Astrocyte (in vitro differentiated cells and primary cell): ENCODE measurements around the gene NDUFS2. TPM values are rescaled to one million over a fixed set of nuclear protein-coding genes. Genes with fewer than 3 reads are reported as not detected.

Experiments
- DNase-seq: peaks from one replicate; pipeline ENCODE4 v3.0.0-alpha.2; 2010; ENCODE audit warnings: low read depth
- FAIRE-seq: peaks from 2 replicates; lab custom pipeline; 2011; peaks lifted over from hg19 to GRCh38; lab: Jason Lieb, UNC
- H2AFZ ChIP-seq: 2 replicates; pipeline ENCODE4 v1.6.0; 2012; ENCODE audit warnings: low read depth, low read length, inconsistent platforms
- H3K27ac ChIP-seq: 2 replicates; pipeline ENCODE4 v1.5.1; 2011; ENCODE audit warnings: low read depth, low read length, inconsistent platforms
- H3K27me3 ChIP-seq: 2 replicates; pipeline ENCODE4 v1.6.0; 2011; ENCODE audit warnings: low read length, inconsistent platforms; ENCODE audit not compliant: insufficient read depth
- H3K36me3 ChIP-seq: 2 replicates; pipeline ENCODE4 v1.5.1; 2011; ENCODE audit warnings: low read length, inconsistent platforms; ENCODE audit not compliant: insufficient read depth
- H3K4me1 ChIP-seq: 2 replicates; pipeline ENCODE4 v1.5.1; 2011; ENCODE audit warnings: low read length, inconsistent platforms; ENCODE audit not compliant: insufficient read depth
- H3K4me2 ChIP-seq: 2 replicates; pipeline ENCODE4 v1.6.0; 2012; ENCODE audit warnings: low read length, inconsistent platforms
- H3K4me3 ChIP-seq: 2 replicates; pipeline ENCODE4 v1.5.1; 2011; ENCODE audit warnings: low read depth, mild to moderate bottlenecking, low read length, inconsistent platforms; ENCODE audit not compliant: insufficient read depth
- H3K79me2 ChIP-seq: 2 replicates; pipeline ENCODE4 v1.6.0; 2012; ENCODE audit warnings: mild to moderate bottlenecking, low read length, inconsistent platforms; ENCODE audit not compliant: insufficient read depth
- H3K9ac ChIP-seq: 2 replicates; pipeline ENCODE4 v1.6.0; 2012; ENCODE audit warnings: mild to moderate bottlenecking, low read length, inconsistent platforms
- H3K9me3 ChIP-seq: 2 replicates; pipeline ENCODE4 v1.5.1; 2012; ENCODE audit warnings: low read depth, mild to moderate bottlenecking, low read length, inconsistent platforms; ENCODE audit not compliant: insufficient read depth
- H4K20me1 ChIP-seq: 2 replicates; pipeline ENCODE4 v1.6.0; 2012; ENCODE audit warnings: low read length, inconsistent platforms; ENCODE audit not compliant: insufficient read depth
- H3K27ac Mint-ChIP-seq: one replicate; pipeline ENCODE4 v1.8.0; 2021; ENCODE audit warnings: mild to moderate bottlenecking, mixed read lengths; ENCODE audit not compliant: unreplicated experiment
- H3K27me3 Mint-ChIP-seq: one replicate; pipeline ENCODE4 v1.8.0; 2021; ENCODE audit warnings: low read depth, mixed read lengths; ENCODE audit not compliant: unreplicated experiment
- H3K36me3 Mint-ChIP-seq: one replicate; pipeline ENCODE4 v1.8.0; 2021; ENCODE audit warnings: low read depth, mixed read lengths; ENCODE audit not compliant: unreplicated experiment
- H3K4me1 Mint-ChIP-seq: one replicate; pipeline ENCODE4 v1.8.0; 2021; ENCODE audit warnings: low read depth, mixed read lengths; ENCODE audit not compliant: unreplicated experiment
- H3K4me3 Mint-ChIP-seq: one replicate; pipeline ENCODE4 v1.8.0; 2021; ENCODE audit warnings: mild to moderate bottlenecking, moderate library complexity, mixed read lengths; ENCODE audit not compliant: unreplicated experiment
- H3K9me3 Mint-ChIP-seq: one replicate; pipeline ENCODE4 v1.8.0; 2021; ENCODE audit warnings: mild to moderate bottlenecking, mixed read lengths; ENCODE audit not compliant: unreplicated experiment
- CTCF ChIP-seq: IDR thresholded peaks from 2 replicates; pipeline ENCODE4 v1.5.1; 2011; ENCODE audit warnings: low read depth, mild to moderate bottlenecking, inconsistent platforms, low read length, moderate library complexity; ENCODE audit not compliant: insufficient read depth
- EZH2 ChIP-seq: IDR thresholded peaks from 2 replicates; pipeline ENCODE4 v1.6.1; 2012; ENCODE audit warnings: mild to moderate bottlenecking, low read length, inconsistent platforms; ENCODE audit not compliant: insufficient read depth
- total RNA-seq: library from RNA; stranded (reverse); gene quantifications from 2 replicates; pipeline ENCODE4 v1.2.1, GENCODE V29; 2021

The NDUFS2 gene
- total RNA-seq, 1 donor from 2014 or later, result 59.9 TPM

GRCh38 chr1:161191971-161192370 lies 10.2 kb upstream of the NDUFS2 start:
- Mint-ChIP-seq H3K27me3 (peaks cover 6% of the 10 kb centered on the region), H3K9me3 (no peaks in the 10 kb centered on the region), H3K4me1 (peaks cover 7% of the 10 kb centered on the region), H3K36me3 (no peaks in the 10 kb centered on the region), H3K27ac (no peak overlapping the region), H3K4me3 (no peak overlapping the region)
- H4K20me1 ChIP-seq, result no peaks in the 10 kb centered on the region
- no peak overlapping the region for H3K4me2 ChIP-seq
- FAIRE-seq, result no peak
- no peak overlapping the region for H3K4me3 ChIP-seq
- H3K27ac ChIP-seq, result no peak overlapping the region
- no peak for TF ChIP-seq CTCF
- no peak for TF ChIP-seq EZH2
- H3K4me1 ChIP-seq, result peaks cover 6% of the 10 kb centered on the region
- no peaks in the 10 kb centered on the region for H3K9me3 ChIP-seq
- no peaks in the 10 kb centered on the region for H3K27me3 ChIP-seq
- no peaks in the 10 kb centered on the region for H3K36me3 ChIP-seq
- H3K79me2 ChIP-seq, result no peaks in the 10 kb centered on the region
- no peak overlapping the region for H3K9ac ChIP-seq
- no peak overlapping the region for H2AFZ ChIP-seq
- no peak for DNase-seq

GRCh38 chr1:161192476-161193465 lies 9.4 kb upstream of the NDUFS2 start:
- H2AFZ ChIP-seq, result no peak overlapping the region
- no peaks in the 10 kb centered on the region for H4K20me1 ChIP-seq
- H3K9ac ChIP-seq, result no peak overlapping the region
- peaks cover 13% of the 10 kb centered on the region for H3K4me1 ChIP-seq
- Mint-ChIP-seq H3K4me1 (peaks cover 12% of the 10 kb centered on the region), H3K36me3 (no peaks in the 10 kb centered on the region), H3K9me3 (no peaks in the 10 kb centered on the region), H3K27me3 (peaks cover 2% of the 10 kb centered on the region), H3K27ac (peak overlapping the region; percentile 71), H3K4me3 (no peak overlapping the region)
- H3K4me2 ChIP-seq, result no peak overlapping the region
- no peaks in the 10 kb centered on the region for H3K9me3 ChIP-seq
- no peaks in the 10 kb centered on the region for H3K27me3 ChIP-seq
- no peak for FAIRE-seq
- H3K79me2 ChIP-seq, result no peaks in the 10 kb centered on the region
- H3K4me3 ChIP-seq, result no peak overlapping the region
- TF ChIP-seq EZH2, result no peak
- TF ChIP-seq CTCF, result peak; percentile 95
- no peak overlapping the region for H3K27ac ChIP-seq
- no peaks in the 10 kb centered on the region for H3K36me3 ChIP-seq
- DNase-seq, result peak; percentile 27
